Measurements from ENCODE around the gene FUT8. TPM values are rescaled to one million over a fixed set of nuclear protein-coding genes. Genes with fewer than 3 reads are reported as not detected.
"Not testable (repeated sequence)": the region's sequence is repeated elsewhere in the genome, so short reads cannot be mapped to it uniquely, and the experiment has no call there.

The FUT8 gene
- total RNA-seq, 1 donor from 2014 or later = 44.3 TPM

- Histone ChIP-seq H3K27me3 (ENCODE audit: control insufficient read depth, insufficient read depth, low read length) (no peaks in the 10 kb centered on the region), H3K36me3 (ENCODE audit: control insufficient read depth, insufficient read depth, low read length) (no peaks in the 10 kb centered on the region), H3K4me3 (ENCODE audit: low read depth, low read length) (no peak overlapping the region)
- TF ChIP-seq, protein P1, sequence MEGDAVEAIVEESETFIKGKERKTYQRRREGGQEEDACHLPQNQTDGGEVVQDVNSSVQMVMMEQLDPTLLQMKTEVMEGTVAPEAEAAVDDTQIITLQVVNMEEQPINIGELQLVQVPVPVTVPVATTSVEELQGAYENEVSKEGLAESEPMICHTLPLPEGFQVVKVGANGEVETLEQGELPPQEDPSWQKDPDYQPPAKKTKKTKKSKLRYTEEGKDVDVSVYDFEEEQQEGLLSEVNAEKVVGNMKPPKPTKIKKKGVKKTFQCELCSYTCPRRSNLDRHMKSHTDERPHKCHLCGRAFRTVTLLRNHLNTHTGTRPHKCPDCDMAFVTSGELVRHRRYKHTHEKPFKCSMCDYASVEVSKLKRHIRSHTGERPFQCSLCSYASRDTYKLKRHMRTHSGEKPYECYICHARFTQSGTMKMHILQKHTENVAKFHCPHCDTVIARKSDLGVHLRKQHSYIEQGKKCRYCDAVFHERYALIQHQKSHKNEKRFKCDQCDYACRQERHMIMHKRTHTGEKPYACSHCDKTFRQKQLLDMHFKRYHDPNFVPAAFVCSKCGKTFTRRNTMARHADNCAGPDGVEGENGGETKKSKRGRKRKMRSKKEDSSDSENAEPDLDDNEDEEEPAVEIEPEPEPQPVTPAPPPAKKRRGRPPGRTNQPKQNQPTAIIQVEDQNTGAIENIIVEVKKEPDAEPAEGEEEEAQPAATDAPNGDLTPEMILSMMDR (IDR thresholded peaks at IDR 0.05; ENCODE audit: insufficient read depth, low read length, poor library complexity, severe bottlenecking) = no peak
- no peak for DNase-seq (ENCODE audit: low read depth)
Observed at GRCh38 chr14:65622703-65623102, 210.2 kb downstream of the FUT8 start.

DNA sequence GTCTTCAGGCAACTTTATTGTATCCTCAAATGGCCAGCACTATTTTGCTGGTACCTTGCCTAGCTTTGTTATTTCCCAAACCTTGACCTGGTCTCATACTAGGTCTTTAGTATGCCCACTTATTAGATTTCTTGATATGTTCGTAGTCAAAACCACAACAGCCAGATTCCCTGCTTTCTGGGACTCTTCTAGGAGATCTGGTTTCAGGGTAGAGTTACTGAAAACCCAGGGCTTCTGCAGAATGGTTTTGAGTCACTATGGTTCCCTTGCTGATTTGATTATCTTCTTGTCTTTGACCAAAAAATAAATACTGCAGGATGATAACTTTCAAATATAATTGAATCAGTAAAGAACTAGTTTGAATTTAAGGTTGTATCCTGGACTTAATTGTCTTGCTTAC, 211.2 kb downstream of the FUT8 start:
- Histone ChIP-seq H3K27me3 (ENCODE audit: control insufficient read depth, insufficient read depth, low read length) (no peaks in the 10 kb centered on the region), H3K4me3 (ENCODE audit: low read depth, low read length) (no peak overlapping the region), H3K36me3 (ENCODE audit: control insufficient read depth, insufficient read depth, low read length) (no peaks in the 10 kb centered on the region)
- DNase-seq (ENCODE audit: low read depth) = no peak
- TF ChIP-seq, protein P1 (IDR thresholded peaks at IDR 0.05; ENCODE audit: insufficient read depth, low read length, poor library complexity, severe bottlenecking) = no peak

DNA sequence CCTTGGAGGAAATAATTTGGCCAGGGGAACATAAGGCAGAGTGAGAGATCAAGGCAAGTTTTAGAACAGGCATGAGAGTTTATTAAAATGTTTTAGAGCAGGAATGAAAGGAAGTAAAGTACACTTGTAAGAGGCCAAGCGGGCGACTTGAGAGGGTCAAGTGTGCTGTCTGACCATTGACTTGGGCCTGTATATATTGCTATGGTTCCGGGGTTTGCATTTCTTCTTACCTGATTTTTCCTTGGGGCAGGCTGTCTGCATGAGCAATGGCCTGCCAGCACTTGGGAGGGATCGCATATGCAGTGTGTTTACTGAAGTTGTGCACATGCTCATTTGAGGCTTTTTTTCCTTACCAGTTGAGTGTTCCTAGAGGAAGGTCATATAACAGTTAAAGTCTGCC, 214.8 kb downstream of the FUT8 start:
- no peaks in the 10 kb centered on the region for H3K27me3 ChIP-seq (ENCODE audit: control insufficient read depth, insufficient read depth, low read length)
- H3K4me3 ChIP-seq (ENCODE audit: low read depth, low read length) = no peak overlapping the region

DNA sequence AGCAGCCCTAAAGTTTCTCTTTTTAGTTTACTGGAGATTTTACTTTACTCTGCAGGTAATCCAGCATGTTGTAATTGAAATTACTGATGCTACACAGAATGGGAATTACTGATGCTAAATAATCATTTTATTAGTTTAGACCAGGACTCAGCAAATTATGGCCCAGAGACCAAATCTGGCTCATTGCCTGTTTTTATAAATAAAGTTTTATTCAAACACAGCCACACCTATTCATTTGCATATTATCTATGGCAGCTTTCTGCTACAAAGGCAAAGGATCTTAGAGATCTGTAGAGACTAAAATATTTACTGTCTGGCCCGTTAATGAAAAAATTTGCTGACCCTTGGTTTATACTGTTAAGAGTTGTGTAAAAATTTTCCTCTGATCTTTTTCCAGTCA, 216.1 kb downstream of the FUT8 start:
- Histone ChIP-seq H3K36me3 (ENCODE audit: control insufficient read depth, insufficient read depth, low read length) (no peaks in the 10 kb centered on the region), H3K27me3 (ENCODE audit: control insufficient read depth, insufficient read depth, low read length) (no peaks in the 10 kb centered on the region), H3K4me3 (ENCODE audit: low read depth, low read length) (no peak overlapping the region)
- no peak for DNase-seq (ENCODE audit: low read depth)
- TF ChIP-seq, protein P1 (IDR thresholded peaks at IDR 0.05; ENCODE audit: insufficient read depth, low read length, poor library complexity, severe bottlenecking) = no peak

More for the DNA sequence above, 214.8 kb downstream of the FUT8 start:
- TF ChIP-seq, protein P1 (IDR thresholded peaks at IDR 0.05; ENCODE audit: insufficient read depth, low read length, poor library complexity, severe bottlenecking) = no peak
- DNase-seq (ENCODE audit: low read depth) = no peak
- no peaks in the 10 kb centered on the region for H3K36me3 ChIP-seq (ENCODE audit: control insufficient read depth, insufficient read depth, low read length)

DNA sequence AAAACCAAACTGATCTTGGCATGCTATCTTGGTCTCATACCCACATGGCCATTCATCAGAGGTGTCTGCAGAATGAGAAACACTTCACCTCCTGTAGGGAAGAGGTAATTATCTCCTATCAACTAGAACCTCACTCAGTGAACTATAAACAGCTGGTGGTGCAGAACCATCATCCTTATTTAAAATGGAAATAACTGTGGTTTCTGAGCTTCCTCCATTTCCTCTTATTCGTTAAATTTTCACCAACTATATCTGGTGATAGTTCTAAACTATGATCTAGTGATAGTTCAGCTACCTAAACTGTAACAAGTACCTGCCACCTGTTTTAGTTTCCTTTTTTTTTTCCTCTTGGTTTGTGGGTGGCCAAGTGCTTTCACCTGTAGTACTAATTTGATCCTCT, 218.5 kb downstream of the FUT8 start:
- DNase-seq (ENCODE audit: low read depth) = no peak
- Histone ChIP-seq H3K27me3 (ENCODE audit: control insufficient read depth, insufficient read depth, low read length) (no peaks in the 10 kb centered on the region), H3K4me3 (ENCODE audit: low read depth, low read length) (no peak overlapping the region), H3K36me3 (ENCODE audit: control insufficient read depth, insufficient read depth, low read length) (no peaks in the 10 kb centered on the region)
- TF ChIP-seq, protein P1 (IDR thresholded peaks at IDR 0.05; ENCODE audit: insufficient read depth, low read length, poor library complexity, severe bottlenecking) = no peak

GRCh38 chr14:65632487-65632886, 220.0 kb downstream of the FUT8 start:
- TF ChIP-seq, protein P1 (IDR thresholded peaks at IDR 0.05; ENCODE audit: insufficient read depth, low read length, poor library complexity, severe bottlenecking) = no peak
- no peaks in the 10 kb centered on the region for H3K27me3 ChIP-seq (ENCODE audit: control insufficient read depth, insufficient read depth, low read length)
- DNase-seq (ENCODE audit: low read depth) = no peak
- no peak overlapping the region for H3K4me3 ChIP-seq (ENCODE audit: low read depth, low read length)
- H3K36me3 ChIP-seq (ENCODE audit: control insufficient read depth, insufficient read depth, low read length) = no peaks in the 10 kb centered on the region

DNA sequence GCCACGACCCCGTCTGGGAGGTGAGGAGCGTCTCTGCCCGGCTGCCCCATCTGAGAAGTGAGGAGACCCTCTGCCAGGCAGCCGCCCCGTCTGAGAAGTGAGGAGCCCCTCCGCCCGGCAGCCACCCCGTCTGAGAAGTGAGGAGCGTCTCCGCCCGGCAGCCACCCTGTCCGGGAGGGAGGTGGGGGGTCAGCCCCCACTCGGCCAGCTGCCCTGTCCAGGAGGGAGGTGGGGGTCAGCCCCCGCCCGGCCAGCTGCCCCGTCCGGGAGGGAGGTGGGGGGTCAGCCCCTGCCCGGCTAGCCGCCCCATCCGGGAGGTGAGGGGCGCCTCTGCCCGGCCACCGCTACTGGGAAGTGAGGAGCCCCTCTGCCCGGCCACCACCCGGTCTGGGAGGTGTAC, 221.1 kb downstream of the FUT8 start:
- not testable (repeated sequence) for H3K4me3 ChIP-seq (ENCODE audit: low read depth, low read length); H3K27me3 ChIP-seq (ENCODE audit: control insufficient read depth, insufficient read depth, low read length); H3K36me3 ChIP-seq (ENCODE audit: control insufficient read depth, insufficient read depth, low read length); DNase-seq (ENCODE audit: low read depth)
